CD4-positive, alpha-beta T cell treated with Interleukin-4 for 1 hour (primary cell): ENCODE measurements around the gene SLC6A13.
"Not testable (repeated sequence)": the region's sequence is repeated elsewhere in the genome, so short reads cannot be mapped to it uniquely, and the experiment has no call there.

Source experiments
- DNase-seq, 2 donors: peaks; one replicate each; pipeline ENCODE4 v3.0.0-alpha.2; 2020 to 2022

SLC6A13 gene

DNA sequence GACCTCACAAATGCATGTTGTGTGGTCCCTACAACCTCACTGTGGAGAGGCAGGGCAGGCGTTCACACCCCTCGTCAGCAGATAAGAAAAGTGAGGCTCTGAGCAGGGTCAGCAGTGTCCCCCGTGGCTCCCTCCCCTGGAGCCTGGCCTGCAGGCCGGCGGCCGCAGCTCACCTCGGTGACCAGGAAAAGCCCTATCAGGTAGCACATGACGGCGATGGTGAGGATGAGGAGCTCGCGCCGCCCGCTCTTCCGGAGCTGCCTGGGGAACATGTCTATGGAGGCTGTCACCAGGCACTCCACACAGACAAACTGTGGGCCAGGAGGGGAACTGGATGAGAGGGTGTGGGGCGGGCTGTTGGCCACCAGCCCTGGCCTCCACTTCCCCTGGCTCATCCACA is 66.7 kb downstream of the SLC6A13 start:
- DNase-seq: no peak

DNA sequence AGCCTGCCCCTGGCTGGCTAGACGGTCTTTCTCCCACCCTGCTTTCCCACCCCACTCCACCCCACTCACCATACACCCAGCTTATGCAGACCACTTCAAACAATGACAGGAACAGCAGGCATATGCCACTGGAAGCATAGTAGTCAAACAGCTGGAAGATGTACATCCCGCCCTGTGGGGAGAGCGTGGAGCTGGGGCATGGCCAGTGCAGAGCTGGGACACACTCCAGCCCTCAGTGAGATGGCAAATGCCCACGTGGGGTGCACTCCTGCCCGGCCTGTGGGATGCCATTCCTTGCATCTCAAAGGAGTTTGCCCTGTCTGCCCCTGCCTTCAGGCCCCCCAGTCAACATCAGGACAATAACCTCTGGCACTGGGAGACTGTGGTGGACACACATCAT is 67.5 kb downstream of the SLC6A13 start:
- no peak for DNase-seq

DNA sequence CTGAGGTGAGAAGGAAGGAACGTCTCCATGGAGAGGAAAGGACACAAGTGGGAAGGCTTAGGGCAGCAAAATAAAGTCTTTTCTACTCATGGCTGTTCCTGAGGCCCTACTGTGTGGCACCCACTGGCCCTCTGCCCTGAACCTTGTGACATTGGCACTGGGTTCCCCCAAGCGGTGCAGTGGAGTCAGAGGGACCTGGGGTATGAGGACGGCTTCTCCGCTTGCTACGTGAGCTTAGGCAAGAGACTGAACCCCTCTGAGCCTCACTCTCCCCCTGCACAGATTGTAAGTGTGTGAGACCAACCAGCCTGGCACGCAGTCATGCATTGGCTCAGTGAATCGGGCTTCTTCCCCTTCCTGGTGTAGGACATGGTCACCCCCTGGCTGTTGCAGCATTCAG is 68.4 kb downstream of the SLC6A13 start:
- DNase-seq: no peak

DNA sequence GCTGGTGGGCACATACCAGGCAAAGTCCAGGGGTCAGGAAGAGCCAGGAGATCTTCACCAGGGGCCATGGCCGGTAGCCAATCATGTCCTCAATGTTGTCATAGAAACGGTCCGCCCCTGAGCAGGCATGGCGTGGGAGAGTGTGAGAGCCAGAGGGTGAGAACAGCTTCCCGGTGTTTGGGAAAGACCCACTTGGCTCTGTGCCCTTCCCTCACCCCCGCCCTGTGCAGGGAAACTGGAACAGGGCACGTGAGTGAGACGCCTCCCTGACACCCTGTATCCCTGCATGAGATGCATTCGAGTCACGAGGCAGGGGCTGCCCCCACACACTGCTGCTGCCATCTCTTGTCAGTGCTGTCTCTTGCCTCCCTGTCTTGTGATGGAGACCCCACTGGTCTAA is 69.4 kb downstream of the SLC6A13 start:
- no peak for DNase-seq

DNA sequence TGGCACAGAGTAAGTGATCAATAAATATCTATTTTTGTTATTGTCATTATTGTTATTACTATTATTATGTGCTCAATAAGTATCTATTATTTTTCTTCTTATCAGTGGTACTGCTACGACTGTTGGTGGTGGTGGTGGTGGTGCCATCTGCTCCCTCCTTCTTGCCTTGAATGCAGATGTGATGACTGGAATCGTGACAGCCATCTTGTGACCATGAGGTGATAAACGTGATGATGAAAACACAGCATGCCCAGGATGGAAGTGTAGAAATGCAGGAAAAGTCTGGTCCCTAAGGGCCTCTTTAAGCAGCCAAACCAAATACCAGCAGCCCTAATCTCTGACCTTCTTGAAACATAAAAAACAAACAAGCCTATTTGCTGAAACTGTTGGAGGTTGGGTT is 71.1 kb downstream of the SLC6A13 start:
- DNase-seq: no peak

DNA sequence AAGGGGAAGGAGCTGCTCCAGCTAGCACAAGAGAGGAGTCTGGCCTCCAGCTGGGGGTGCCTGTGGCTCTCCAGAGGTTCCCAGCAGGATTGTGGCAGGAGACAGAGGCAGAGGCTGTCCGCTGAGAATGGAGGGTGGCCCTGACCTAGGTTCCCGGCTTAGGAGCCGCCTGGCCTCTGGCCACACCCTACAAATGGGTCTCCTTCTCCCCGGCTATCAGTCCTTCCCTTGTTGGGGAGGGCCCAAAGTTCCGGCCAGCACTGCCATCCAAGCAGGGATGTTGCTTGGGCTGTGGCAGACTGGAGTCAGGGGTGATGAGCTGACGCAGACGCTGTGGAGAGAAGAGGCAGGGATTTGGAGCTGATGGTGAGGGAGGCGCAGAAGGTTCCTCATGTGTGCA is 71.8 kb downstream of the SLC6A13 start:
- DNase-seq: no peak

DNA sequence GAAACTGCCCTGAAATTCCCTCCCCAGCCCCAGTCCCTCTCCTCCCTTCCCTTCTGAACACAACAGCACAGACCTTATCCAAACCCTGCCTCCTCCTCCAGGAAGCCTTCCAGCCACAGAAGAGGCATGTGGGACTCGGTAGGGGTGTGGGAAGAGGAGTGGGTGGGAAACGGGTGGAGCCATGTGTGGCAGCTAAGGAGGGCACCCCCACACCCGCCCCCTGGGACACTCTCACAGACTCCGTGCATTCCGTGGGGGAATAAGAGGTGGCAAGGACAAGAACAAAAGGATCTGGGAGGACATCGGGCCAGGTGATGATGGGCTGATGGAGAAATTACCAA is 73.0 kb downstream of the SLC6A13 start:
- no peak for DNase-seq

DNA sequence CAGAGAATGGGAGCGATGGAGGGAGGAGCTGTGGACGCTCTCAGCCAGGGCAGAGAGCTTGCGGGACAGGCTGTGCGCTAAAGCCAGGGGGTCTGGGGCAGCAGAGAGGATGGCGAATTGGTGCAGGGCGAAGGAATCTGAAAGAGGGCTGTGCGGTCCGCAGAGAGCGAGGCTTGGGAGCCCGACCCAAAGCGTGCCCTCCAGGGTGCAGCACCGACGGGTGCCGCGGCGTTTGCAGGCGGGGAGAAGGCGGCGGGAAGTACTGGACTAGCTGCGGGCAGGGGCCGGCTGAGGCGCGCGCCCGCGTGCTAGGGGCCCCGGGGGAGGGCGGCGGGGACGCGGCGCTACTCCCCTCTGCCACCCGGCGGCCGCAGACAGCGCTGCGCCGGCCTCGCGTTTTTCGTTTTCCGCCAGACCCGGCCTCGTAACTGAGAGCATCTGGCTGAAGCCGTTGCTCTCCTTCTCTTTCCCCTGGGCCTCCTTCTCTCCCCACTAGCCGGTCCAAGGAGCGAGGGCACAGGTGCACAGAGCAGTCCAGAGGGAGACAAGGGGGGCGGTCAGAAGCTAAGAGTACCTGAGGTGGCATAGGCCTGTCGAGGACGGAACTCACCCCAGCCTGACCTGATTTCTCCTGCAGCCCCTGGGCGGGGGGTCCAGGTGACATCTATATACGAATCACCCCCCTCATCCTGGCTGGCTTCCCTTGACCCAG is 73.6 kb downstream of the SLC6A13 start:
- peak; percentile 25 to 32 for DNase-seq

DNA sequence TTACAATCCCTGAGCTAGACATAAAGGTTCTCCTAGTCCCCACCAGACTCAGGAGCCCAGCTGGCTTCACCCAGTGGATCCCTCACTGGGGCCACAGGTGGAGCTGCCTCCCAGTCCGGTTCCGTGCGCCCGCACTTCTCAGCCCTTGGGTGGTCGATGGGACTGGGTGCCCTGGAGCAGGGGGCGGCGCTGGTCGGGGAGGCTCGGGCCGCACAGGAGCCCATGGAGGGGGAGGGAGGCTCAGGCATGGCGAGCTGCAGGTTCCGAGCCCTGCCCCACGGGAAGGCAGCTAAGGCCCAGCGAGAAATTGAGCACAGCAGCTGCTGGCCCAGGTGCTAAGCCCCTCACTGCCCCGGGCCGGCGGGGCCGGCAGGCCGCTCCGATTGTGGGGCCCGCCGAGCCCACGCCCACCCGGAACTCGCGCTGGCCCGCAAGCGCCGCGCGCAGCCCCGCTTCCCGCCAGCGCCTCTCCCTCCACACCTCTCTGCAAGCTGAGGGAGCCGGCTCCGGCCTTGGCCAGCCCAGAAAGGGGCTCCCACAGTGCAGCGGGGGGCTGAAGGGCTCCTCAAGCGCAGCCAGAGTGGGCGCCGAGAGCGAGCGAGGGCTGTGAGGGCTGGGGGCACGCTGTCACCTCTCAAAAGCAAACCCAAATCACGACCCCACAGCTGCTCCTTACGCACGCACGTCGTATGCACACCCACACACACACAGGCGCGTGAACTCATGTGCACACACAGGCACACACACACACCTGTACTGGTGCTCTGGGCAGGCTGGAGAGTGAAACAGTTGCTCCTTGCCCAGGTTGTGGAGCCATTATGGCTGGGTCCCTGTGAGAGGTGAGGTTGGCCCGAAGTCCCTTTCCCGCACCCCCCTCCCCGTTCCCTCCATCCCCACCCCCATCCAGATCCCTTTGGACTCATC is 74.4 kb downstream of the SLC6A13 start:
- not testable (repeated sequence) for DNase-seq

DNA sequence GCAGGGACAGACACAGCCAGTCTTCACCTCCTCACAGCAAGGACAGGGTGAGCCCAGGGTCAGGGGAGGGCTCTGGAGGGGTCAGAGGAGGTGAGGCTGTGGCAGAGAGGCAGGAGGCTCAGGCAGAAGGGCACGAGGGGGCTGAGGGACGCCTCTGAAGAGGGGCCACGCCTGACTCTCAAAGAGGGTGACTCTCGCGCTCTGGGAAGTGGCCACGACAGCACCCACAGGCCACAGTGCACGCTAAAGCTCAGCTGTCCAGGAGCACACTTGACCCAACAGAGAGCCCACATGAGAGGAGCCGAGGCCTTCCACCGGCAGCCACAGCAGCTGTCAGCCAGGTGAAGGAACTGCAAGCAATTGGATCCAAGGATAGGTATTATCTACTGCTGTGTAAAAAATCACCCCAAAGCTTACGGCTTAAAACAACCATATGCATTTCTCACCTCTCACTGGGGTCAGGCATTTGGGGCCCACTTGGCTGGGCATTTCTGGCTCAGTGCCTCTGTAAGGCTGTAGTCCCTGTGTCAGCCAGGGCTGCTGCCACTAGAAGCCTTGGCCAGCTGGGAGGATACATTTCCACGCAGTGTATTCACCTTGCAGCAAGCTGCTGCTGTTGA is 76.5 kb downstream of the SLC6A13 start:
- DNase-seq: no peak

DNA sequence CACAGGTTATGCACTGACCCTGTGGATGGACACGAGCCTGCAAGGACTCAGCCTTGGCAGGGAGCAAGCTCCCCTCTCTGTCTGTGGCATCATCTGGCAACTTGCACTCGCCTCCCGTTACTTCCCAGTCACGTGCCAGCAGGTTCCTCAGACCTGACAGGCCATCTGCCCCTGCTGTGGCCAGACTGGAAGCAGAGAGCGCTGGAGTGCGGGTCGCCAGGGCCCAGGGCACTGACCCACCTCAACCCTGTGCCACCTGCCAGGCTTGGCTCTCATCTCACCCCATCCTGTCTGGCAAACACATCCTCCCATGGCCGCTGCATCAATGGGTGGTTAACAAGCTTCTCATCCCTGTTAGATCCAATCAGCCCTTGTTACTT is 77.1 kb downstream of the SLC6A13 start:
- no peak for DNase-seq

DNA sequence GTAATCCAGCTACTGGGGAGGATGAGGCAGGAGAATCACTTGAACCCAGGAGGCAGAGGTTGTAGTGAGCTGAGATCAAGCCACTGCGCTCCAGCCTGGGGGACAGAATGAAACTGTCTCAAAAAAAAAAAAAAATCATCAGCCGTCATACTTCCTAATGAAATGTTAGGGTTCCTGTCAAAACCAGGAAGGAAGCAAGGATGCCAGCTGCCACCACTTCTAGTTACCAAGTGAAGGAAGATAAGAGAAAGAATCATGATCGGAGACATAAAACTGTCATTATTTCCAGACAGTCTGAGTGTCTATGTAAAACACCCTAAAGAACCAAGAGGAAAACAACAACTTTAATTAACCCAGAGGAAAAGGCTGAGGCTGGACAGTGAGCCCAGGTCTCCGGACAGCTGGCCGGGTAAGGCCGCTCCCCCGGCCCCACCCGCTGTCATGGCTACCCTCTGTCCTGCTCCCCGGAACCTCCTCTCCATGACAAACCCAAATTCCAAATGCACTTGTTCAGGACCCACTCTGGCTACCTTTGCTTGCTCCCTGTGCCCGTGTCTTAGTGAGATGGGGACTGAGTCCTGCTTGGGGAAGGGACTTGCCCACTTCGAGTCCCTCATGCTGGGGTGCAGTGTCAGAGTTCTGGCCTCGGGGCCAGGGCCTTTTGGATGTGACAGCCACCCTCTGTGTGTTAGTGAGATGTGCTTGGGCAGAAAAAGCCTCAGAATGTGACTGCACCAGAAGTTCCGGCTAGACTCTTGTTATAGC is 77.6 kb downstream of the SLC6A13 start:
- no peak for DNase-seq

DNA sequence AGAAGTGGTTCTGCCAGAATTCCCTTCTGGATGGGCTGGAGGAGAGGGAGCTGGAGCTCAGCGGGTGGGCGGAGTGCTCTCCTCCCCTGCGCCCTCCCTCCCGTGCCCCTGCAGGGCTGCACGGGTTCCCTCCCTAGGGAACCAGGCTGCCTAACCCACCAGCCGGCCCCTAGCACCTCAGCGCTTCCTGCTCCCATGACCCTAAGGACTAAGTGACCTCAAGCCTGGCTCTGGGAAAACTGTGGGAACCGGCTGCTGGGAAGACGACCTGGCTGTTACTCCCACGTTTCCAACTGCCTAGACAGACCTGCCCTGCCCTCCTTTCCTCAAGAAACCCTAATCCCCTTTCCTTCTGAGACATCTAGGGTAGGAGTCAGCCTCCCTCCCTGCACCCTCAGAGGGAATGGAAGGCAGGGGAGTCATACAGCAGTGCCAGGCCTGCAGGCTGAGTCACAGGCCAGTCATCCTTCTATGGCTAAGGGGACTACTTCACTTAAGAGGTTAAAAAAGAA is 80.2 kb downstream of the SLC6A13 start:
- DNase-seq: no peak

DNA sequence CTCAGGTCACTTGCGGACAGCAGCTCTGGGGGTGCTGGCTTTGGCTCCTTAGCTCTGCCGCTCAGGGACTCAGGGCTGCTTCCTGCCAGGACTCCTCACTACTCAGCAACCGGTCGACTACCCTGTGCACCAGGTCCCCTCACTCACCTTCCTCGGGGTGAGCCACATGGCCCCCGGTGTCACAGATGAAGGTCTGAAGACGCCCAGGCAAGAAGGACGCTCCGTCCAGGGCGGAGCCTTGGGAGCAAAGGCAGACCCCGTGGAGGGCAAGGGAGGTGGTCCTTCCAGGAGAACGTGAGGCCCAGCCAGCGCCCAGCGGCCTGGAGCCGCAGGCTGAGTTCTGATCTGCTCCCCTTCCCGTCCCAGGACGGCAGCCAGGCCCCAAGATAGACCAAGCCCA is 80.7 kb downstream of the SLC6A13 start:
- no peak for DNase-seq

DNA sequence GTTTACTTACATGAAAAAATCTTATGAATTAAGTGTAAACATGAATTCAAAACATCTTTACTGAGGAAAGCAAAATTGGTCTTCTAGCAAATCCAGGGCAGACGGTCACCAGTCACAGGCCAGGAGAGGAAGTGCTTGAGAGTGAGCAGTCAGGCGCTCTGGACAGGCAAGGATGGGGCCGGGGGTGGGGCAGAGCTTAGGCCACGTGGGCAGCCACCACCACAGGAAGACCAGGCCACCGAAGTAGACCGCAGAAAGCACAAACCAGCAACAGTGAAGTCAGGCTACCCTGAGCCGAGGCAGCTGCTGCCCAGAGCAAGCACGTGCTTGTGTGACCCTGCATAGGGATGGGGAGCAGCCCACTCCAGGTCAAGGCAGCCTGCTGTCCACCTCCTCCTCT is 82.2 kb downstream of the SLC6A13 start:
- DNase-seq: peak in 1 of 2 donors; percentile 56

DNA sequence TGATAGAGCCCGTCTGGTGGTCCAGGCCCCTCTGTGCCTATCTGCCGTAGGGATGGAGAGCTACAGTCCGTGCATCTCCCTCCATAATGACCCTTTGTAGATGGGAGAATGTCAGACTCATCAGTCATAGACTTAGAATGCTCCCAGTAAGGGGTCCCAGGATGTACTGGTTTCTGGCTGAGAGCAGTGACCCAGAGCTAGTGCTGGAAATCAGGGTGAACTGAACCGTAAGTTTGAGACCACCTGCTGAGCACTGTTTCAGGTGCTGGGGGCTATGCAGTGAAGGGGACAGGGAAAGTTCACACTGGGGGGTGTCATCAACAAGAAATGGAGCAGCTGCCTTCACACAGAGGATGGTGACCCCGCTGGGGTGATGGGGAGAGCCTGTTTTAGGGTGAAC is 82.8 kb downstream of the SLC6A13 start:
- no peak for DNase-seq

DNA sequence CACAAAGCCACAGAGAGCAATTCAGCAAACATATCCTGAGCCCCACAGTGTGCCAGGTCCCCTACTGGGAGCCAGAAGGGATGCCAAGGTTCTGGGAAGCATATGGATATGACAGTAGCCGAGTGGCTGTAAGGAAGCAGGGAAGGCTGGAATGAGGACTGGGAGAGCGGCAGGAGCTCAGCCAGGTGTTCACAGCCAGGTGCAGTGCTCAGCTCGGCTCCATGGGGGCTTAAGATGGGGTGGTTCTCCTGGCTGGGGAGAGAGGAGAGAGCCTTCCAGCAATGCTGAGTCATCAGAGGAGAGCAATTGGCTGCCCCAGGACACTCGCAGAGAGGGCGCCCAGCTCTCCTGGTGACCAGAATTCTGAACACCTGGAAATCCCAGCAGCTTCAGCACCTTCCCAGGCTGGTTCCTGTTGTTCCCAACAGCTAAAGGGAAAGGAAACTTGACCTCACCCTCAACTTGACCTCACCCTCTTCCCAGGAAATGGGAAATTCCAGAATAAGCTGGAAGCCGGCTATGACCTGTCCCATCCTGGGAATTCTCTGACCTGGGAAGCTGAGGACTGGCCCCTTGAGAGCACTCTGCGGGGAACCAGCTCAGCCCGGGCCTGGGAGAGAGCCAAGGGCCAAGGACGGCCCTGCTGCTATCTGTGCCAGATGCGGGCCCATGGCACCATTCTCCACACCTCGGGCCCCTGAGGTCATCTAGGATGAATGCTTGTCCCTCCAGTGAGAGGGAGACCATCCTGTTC is 83.3 kb downstream of the SLC6A13 start:
- no peak for DNase-seq

DNA sequence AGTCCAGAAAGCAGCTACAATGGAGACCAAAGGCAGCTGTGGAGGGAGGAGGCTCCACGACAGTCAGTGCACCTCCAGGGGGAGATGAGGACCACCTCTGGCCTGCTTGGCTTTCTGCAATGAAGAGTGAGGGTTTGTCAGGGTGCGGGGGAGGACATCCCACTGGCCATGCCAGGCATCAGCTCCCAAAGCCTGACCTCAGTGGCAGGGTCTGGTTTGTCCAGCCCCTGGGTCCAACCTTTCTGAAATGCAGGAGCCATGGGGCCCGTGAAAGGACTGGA is 83.9 kb downstream of the SLC6A13 start:
- no peak for DNase-seq

DNA sequence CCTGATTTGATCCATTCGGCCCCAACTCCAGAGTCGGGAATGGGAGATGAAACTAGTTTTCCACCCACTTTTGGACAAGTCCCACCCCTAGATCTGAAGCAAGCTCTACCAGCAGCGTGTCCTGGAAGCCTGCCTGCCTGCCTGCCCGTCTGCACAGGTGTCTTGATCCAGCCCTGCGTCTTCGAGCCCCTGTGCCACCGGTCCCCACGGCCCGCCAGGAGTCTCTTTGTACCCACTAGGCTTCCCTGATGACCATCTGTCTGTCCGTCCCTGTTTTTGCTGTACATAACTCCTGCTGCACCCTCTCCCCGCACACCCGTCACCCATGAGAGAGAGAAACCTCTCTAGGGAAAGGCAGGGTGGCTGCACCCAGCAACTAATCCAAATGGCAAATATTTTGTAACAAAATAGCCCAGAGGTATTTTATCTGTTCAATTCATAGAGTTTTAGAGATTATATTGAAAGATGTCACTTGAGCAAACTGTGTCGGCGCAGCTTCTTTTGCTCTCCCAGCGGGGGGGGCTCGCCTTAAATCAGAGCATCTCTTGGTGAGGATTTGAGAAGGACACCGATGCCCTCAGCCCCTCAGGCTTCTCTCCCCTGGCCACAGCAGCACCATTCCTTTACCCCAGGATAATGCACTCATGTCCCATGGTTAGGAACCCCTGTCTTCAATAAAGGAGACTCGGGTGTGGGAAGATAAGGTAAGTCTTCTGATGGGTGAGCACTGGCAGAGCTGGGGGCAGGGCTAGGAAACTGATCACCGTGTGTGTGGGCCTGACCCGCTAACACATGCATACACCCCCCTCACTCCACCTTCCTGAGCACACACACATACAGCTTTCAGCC is 84.4 kb downstream of the SLC6A13 start:
- no peak for DNase-seq

DNA sequence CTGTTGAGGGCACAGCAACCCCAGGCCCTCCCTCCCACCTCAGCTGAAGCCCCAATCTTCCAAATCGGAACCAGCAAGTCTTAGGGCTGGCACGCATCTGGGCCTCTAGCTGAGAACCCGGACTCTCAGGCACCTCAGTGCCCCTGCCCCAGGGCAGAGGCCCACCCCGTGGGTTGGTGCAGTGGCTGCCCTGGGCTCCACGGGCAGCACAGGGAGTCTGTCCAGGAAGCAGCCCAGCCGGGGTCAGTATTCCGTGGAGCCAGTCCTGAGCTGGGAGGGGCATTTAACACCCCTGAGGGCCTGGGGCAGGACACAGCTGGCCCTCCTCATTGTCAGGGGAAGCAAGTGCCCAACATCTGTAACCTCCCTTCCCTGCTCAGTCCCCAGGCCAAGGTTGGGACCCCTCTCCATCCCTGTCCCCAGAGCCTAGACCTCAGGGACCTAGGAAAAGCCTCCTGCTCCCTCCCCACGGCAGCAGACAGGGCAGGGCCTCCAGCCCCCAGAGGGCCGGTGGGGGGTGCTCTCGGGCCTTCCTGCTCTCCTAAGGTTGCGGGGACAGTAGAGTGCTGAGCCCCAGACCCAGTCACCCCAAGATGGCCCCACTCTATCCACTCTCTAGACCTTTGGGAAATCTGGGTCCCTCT is 85.2 kb downstream of the SLC6A13 start:
- no peak for DNase-seq
